Testis (tissue), 3 donors: ENCODE data around the gene TRMT61A. TPM values are rescaled to one million over a fixed set of nuclear protein-coding genes. Genes with fewer than 3 reads are reported as not detected.

ENCODE experiments used
- DNase-seq: peaks from one replicate; pipeline ENCODE4 v3.0.0-alpha.2; 2019
- H3K27ac ChIP-seq, 2 donors: fragments of 200-600 bp; sonication (generic); one replicate each; pipeline ENCODE4 v1.5.1; 2019
- H3K27me3 ChIP-seq: fragments of 200-600 bp; sonication (generic); one replicate; pipeline ENCODE4 v1.5.1; 2019
- H3K36me3 ChIP-seq: fragments of 200-600 bp; sonication (generic); one replicate; pipeline ENCODE4 v1.5.1; 2017; ENCODE audit warnings: low read depth; ENCODE audit errors: missing control alignments
- H3K4me1 ChIP-seq: fragments of 200-600 bp; sonication (generic); one replicate; pipeline ENCODE4 v1.5.1; 2019
- H3K4me3 ChIP-seq, 2 donors: fragments of 200-600 bp; sonication (generic); one replicate each; pipeline ENCODE4 v1.5.1; 2017 to 2019
- H3K9me3 ChIP-seq: fragments of 200-600 bp; sonication (generic); one replicate; pipeline ENCODE4 v1.5.1; 2017
- POLR2A ChIP-seq: fragments of 450-650 bp; IDR thresholded peaks from one replicate; pipeline ENCODE4 v1.6.1; 2017; ENCODE audit warnings: antibody characterized with exemption, mild to moderate bottlenecking, moderate library complexity
- WGBS, 2 donors: methylation state at CpG; one replicate each; pipeline ENCODE4 v1.1.5; 2018; 5-methylcytosine and 5-hydroxymethylcytosine counted together
- intact Hi-C: fragments of 100-400 bp; cut with DNase I; formaldehyde crosslinking; loops from one replicate; pipeline ENCODE4 v1.15.1; 2023; ENCODE audit warnings: low total_unique reads
- polyA plus RNA-seq: library from polyadenylated mRNA; stranded (reverse); fragments of 350-450 nt; fragmentation: Illumina TruSeq; extraction: RNeasy Lipid Tissue Mini Kit (QIAGEN cat#74804); gene quantifications from one replicate; pipeline ENCODE4 v1.2.3, GENCODE V29; 2014; ENCODE audit warnings: low read depth, low replicate concordance; ENCODE audit not compliant: insufficient read depth
- total RNA-seq, 2 donors: library from RNA; depleted of rRNA; stranded (reverse); fragments of >200 nt; gene quantifications; one replicate each; pipeline ENCODE4 v1.2.3, GENCODE V29; 2016
- TF ChIP-seq, protein P1 (sequence below), 3 experiments: fragments of 450-650 bp in 2 of 3; fragments of 200-600 bp in 1 of 3; sonication (generic) in 1 of 3; IDR thresholded peaks; one replicate each; pipeline ENCODE4 v1.5.1; 2016 to 2019; ENCODE audit warnings: antibody characterized with exemption in 3 of 3, mild to moderate bottlenecking in 2 of 3, moderate library complexity in 1 of 3

Gene TRMT61A
- total and polyA plus RNA-seq, 3 donors from 2014 or later, result 12.1 to 29.8 (median 19.1) TPM

DNA sequence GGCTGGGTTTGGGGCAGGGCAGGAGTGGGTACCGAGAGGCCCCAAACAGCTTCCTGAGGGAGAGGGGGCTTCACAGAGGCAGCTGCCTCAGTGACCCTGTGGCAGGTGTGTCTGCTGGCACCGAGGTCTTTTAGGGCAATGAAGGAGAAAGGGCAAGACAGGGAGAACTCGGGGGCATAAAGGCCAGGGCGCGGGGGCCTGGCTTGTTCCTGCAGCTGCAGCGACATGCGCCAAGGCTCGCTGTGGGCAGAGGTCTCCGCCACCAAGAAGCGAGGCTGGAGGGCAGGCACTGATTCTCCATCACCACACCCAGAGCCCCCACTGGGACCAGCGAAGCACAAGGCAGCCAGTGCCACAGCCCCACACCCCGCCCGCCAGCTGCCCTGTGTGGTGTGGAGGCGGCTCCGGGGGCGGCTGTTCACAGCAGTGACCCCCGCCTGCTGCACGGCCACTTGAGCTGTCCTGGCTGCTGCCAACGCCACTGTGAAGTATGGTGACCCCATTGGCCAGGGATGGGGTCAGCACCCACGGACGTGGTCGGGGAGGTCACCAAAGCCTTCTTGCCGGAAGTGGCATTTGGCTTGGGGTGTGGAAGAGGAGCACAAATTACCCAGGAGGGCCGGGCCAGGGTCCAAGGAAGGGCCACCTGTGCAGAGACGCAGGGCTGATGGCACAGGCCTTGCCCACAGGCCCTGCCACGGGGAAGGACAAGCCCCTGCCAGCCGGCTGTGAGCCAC lies 17.1 kb downstream of the TRMT61A start:
- intact Hi-C loops, result no loop called here
- Histone ChIP-seq H3K4me3 (no peak overlapping the region), H3K4me1 (peaks cover 61% of the 10 kb centered on the region), H3K36me3 (no peaks in the 10 kb centered on the region), H3K9me3 (no peaks in the 10 kb centered on the region), H3K27ac (no peak overlapping the region), H3K27me3 (no peaks in the 10 kb centered on the region)
- DNase-seq, result no peak
- TF ChIP-seq, protein P1, sequence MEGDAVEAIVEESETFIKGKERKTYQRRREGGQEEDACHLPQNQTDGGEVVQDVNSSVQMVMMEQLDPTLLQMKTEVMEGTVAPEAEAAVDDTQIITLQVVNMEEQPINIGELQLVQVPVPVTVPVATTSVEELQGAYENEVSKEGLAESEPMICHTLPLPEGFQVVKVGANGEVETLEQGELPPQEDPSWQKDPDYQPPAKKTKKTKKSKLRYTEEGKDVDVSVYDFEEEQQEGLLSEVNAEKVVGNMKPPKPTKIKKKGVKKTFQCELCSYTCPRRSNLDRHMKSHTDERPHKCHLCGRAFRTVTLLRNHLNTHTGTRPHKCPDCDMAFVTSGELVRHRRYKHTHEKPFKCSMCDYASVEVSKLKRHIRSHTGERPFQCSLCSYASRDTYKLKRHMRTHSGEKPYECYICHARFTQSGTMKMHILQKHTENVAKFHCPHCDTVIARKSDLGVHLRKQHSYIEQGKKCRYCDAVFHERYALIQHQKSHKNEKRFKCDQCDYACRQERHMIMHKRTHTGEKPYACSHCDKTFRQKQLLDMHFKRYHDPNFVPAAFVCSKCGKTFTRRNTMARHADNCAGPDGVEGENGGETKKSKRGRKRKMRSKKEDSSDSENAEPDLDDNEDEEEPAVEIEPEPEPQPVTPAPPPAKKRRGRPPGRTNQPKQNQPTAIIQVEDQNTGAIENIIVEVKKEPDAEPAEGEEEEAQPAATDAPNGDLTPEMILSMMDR (IDR thresholded peaks at IDR 0.05), result no peak
- TF ChIP-seq POLR2A, result no peak
- WGBS, 2 donors, result 78 to 82% methylated on average over 7 to 27 of the region's 27 CpGs

DNA sequence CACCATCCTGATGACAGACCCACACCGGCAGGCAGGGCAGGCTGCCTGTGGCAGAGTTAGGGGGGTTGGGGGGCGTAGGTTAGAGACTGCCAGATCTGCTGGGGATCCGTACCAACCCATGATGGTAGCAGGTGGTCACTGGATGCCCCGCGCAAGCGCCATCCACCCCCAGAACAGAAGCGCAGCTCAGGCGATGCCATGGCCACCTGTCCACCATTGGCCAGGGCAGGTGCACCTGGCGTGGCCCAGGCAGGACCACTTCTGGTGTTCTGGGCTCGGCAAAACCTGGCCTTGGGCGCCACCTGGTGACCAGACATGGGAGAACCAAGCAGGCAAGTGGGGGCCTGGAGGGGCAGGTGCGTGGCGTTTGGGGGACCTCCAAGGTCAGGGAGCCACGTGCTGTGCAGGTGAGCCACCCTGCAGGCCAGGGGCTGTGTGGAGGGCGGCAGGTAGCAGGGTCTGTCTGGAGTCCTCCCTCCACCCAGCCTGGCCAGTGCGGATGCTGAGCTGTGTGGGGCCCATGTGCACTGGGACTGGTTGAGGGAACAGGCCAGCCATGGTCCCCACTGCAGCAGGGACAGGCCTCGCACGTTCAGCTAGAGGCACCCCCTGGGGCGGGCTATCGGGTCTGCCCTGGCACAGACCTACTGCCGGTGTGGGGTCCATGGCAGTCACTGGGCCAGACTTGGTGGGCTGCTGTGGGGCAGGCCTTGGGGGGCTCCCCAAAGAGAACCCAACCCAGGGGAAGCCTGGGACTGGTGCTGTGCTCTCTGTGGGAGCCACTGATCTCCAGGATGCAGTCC lies 17.9 kb downstream of the TRMT61A start:
- TF ChIP-seq POLR2A, result no peak
- TF ChIP-seq, protein P1 (IDR thresholded peaks at IDR 0.05), result peak; percentile 88 to 95 (median 91)
- DNase-seq, result peak; percentile 83
- 45 to 65% methylated on average over 2 to 20 of the region's 21 CpGs for WGBS, 2 donors
- H3K36me3 ChIP-seq, result no peaks in the 10 kb centered on the region
- intact Hi-C loops, result no loop called here
- no peak overlapping the region for H3K27ac ChIP-seq
- H3K4me3 ChIP-seq, result no peak overlapping the region
- peaks cover 61% of the 10 kb centered on the region for H3K4me1 ChIP-seq
- no peaks in the 10 kb centered on the region for H3K9me3 ChIP-seq
- no peaks in the 10 kb centered on the region for H3K27me3 ChIP-seq

DNA sequence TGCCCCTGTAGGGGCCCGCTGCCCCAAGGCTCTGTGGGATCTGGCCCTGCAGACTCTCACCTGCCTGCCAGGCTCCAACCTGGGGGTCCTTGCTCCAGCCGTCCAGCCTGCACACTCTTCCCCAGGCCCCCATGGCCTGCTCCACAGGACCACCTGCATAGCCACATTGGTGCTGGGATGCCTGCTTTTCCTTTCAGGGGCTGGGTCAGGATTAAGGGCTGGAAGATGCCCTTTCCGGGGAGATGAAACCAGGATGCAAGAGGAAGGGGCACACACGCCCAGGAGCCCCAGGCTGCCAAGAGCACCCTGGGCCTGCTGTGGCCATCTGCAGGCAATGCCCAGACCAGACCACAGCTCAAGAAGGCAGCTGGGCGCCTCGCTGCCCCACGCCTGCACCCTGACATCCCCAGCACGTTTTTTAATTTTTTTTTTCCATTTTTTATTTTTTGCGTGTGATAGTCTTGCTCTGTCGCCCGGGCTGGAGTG lies 18.5 kb downstream of the TRMT61A start:
- H3K36me3 ChIP-seq, result no peaks in the 10 kb centered on the region
- TF ChIP-seq, protein P1 (IDR thresholded peaks at IDR 0.05), result no peak
- no peak for TF ChIP-seq POLR2A
- intact Hi-C loops, result no loop called here
- H3K4me1 ChIP-seq, result peaks cover 61% of the 10 kb centered on the region
- WGBS, 2 donors, result 91 to 94% methylated on average over 10 to 11 of the region's 11 CpGs
- no peaks in the 10 kb centered on the region for H3K9me3 ChIP-seq
- no peaks in the 10 kb centered on the region for H3K27me3 ChIP-seq
- H3K27ac ChIP-seq, result no peak overlapping the region
- H3K4me3 ChIP-seq, result no peak overlapping the region
- DNase-seq, result no peak

DNA sequence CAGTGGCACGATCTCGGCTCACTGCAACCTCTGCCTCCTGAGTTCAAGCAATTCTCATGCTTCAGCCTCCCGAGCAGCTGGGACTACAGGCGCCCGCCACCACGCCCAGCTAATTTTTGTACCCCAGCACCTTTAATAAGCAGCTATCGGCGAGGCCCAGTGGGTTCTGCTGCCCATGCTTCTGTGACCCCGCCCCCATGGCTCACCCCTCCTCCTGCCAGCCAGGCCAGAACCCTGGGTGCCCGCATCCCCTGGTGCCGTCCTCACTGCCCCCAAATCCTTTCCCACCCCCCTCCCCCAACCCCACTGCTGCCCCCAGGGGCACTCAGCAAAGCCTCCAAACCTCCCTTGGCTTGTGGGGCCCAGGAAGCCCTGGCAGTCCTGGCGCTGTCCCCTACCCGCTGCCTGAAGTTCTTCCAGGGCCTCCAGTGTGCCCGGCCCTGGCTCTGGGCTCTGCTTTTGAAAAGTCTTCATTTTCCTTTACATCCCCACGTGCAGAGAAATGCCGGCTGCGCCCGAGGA lies 19.0 kb downstream of the TRMT61A start:
- Histone ChIP-seq H3K9me3 (no peaks in the 10 kb centered on the region), H3K27ac (no peak overlapping the region), H3K27me3 (no peaks in the 10 kb centered on the region), H3K4me3 (no peak overlapping the region), H3K36me3 (no peaks in the 10 kb centered on the region), H3K4me1 (peaks cover 60% of the 10 kb centered on the region)
- TF ChIP-seq, protein P1 (IDR thresholded peaks at IDR 0.05), result no peak
- TF ChIP-seq POLR2A, result no peak
- no peak for DNase-seq
- intact Hi-C loops, result no loop called here
- WGBS, 2 donors, result 85 to 93% methylated on average over 18 of the region's 18 CpGs
